GM21723 (cell line): Measurements from ENCODE around the gene ITK.
"Not testable (repeated sequence)": the region's sequence is repeated elsewhere in the genome, so short reads cannot be mapped to it uniquely, and the experiment has no call there.

ENCODE experiments used
- ATAC-seq: cut with Tn5 transposase; IDR thresholded peaks from one replicate; pipeline ENCODE4 v1.9.1; 2021; ENCODE audit warnings: mild to moderate bottlenecking, moderate library complexity; ENCODE audit not compliant: unreplicated experiment

The ITK gene

DNA sequence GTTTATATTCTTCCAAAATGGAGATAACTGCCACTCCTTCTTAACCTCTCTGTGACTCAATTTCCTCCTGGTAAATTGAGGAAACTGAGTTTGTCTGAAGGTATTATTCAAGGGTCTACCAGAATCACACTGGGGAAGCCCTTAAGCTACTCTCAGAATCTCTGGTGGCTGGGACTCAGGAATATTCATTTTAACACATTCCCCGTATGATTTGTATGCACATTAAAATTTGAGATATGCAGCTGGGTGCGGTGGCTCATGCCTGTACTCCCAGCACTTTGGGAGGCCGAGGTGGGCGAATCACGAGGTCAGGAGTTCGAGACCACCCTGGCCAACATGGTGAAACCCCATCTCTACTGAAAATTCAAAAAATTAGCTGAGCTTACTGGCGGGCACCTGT is 64.1 kb downstream of the ITK start:
- ATAC-seq: not testable (repeated sequence)

DNA sequence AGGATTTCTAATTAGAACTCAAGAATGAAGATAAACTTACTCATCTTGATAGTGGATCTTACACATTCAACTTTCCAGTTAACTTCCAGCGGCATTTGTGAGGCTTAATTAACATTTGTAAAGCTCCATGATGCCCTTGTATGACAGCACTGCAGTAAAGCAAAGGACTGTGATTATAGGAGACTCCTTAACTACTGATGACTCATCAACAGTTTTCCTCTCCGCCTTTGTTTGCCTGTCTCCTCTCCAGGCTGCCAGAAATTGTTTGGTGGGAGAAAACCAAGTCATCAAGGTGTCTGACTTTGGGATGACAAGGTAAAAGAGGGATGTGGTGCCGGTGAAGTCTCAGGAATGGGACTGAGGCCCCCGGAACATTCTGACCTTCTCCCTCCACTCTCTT is 64.8 kb downstream of the ITK start:
- no peak for ATAC-seq

DNA sequence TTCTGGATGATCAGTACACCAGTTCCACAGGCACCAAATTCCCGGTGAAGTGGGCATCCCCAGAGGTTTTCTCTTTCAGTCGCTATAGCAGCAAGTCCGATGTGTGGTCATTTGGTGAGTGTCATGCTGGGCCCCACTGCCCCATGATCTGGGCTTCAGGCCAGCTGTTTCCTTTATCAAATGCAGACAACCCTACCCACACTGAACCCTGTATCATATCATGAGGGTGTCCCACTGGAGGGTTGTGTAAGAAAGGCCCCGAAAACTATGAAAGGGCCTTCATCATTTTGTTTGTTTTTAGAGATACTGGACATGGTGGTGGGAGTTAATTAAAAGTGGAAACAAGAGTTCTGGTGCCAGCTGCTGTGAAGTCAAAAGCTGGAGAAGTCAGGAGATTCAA is 65.2 kb downstream of the ITK start:
- ATAC-seq: no peak

DNA sequence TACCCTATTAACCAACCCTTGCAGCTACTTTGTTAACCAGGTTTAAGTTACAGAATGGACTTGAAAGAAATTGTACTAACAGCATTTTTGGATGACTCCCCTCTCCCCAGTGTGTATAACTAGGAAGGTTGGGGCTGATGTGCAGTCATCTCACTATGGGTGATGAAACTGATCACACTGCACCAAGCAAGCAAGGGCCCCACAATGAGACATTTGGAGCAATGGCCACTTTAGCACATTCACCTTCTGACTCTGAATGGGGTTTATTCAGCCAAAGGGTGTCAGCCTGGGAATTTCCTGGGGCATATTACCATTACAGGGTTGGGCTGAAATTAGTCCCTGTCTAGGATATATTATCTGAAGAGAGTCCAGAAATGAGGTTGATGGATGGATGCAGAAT is 66.6 kb downstream of the ITK start:
- ATAC-seq: no peak

DNA sequence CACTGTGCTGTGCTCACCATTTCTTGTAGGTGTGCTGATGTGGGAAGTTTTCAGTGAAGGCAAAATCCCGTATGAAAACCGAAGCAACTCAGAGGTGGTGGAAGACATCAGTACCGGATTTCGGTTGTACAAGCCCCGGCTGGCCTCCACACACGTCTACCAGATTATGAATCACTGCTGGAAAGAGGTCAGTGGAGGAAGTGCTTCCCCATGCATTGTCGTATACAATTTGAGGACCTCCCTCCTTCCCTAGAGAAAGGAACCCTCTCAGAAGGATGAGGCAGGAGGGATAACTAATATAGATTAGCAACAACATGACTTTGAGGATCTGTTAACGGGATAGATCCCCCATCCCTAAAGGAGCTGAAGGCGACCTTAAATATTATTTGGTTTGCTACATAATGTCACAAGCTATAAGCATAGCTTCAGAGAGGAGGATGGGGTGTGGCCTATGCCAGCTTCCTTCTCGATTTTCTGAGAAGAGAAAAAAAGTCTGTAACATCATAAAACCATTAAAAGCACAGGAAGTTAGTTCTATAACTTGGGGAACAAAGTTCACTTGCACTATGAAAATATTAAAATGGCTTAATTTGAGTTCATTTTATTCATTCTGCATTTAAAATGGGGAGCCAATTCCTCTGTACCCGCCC is 68.3 kb downstream of the ITK start:
- no peak for ATAC-seq

DNA sequence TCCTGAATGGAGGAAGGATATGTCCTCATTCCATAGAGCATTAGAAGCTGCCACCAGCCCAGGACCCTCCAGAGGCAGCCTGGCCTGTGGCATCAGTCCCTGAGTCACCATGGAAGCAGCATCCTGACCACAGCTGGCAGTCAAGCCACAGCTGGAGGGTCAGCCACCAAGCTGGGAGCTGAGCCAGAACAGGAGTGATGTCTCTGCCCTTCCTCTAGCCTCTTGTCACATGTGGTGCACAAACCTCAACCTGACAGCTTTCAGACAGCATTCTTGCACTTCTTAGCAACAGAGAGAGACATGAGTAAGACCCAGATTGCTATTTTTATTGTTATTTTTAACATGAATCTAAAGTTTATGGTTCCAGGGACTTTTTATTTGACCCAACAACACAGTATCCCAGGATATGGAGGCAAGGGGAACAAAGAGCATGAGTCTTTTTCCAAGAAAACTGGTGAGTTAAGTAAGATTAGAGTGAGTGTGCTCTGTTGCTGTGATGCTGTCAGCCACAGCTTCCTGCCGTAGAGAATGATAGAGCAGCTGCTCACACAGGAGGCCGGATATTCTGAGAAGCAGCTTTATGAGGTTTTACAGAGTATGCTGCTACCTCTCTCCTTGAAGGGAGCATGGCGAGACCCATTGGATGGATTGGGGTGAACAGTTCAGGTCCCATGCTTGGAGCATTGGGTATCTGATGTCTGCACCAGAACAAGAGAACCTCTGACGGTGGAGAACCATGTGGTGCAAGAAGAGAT is 72.2 kb downstream of the ITK start:
- ATAC-seq: peak; percentile 96

DNA sequence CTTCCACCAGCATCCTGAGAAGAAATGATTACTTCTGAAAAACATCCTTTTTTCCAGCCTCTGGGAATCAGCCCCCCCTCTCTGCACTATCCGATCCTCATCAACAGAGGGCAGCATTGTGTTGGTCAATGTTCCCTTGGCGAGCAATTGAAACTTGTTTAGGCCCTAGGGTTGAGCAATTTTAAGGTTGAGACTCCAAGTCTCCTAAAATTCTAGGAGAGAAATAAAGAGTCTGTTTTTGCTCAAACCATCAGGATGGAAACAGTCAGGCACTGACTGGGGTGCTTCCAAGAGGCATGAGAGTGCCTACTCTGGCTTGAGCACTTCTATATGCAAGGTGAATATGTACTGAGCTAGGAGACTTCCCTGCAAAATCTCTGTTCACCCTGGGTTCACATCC is 72.9 kb downstream of the ITK start:
- peak; percentile 52 for ATAC-seq

DNA sequence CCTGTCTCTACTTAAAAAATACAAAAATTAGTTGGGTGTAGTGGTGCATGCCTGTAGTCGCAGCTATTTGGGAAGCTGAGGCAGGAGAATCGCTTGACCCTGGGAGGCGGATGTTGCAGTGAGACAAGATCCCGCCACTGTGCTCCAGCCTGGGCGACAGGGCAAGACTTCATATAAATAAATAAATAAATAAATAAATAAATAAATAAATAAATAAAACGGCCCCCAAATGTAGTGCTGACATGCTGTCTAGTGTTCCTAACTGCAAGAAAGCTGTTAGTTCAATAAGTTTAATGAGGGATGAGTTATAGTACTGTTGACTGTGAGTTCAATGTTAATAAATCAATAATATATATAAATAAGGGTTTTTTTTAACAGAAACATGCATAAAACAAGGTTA is 77.8 kb downstream of the ITK start:
- no peak for ATAC-seq

DNA sequence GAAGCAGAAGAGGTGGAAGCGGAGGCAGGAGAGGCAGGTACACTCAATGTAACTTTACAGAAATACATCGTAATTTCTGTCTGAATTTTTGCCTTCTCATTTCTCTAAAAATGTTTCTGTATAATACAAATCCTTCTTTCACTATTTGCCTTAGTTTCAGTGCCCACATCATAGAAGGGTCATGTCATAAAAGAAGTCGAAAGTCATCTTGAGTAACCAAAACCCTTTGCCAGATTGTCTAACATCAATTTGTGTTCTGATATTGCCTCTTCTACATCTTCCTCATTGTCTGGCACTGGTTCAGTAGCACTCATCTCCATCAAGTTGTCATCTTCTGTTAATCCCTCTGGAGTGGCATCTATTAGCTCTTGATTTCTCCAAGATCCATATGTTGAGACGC is 79.1 kb downstream of the ITK start:
- ATAC-seq: no peak

DNA sequence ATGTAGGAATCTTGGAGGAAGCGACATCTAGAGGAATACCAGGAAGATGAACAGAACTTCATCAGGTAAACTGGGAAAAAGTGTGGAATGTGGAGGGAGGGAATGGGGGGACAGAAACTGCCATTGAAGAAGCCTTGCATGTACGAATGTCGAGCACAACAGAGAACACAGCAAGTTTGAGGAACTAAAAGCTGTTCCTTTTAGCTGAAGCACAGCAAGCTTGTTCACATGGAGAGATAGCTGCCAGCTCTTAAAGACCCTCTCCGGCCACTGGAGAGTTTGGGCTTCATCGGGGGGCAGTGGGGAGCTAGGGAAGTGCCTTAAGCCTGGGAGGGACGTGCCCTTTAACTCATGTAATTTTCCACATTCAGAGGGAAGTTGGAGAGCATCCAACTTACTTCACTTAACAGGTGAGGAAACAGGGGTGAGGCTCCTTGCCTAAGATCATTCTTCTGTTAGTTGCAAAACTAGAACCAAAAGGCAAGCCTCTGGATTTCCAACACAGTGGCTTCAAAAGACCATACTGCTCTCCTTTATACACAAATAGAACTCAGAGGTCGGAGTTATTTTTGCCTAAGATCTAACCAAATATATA is 83.0 kb downstream of the ITK start:
- ATAC-seq: no peak

DNA sequence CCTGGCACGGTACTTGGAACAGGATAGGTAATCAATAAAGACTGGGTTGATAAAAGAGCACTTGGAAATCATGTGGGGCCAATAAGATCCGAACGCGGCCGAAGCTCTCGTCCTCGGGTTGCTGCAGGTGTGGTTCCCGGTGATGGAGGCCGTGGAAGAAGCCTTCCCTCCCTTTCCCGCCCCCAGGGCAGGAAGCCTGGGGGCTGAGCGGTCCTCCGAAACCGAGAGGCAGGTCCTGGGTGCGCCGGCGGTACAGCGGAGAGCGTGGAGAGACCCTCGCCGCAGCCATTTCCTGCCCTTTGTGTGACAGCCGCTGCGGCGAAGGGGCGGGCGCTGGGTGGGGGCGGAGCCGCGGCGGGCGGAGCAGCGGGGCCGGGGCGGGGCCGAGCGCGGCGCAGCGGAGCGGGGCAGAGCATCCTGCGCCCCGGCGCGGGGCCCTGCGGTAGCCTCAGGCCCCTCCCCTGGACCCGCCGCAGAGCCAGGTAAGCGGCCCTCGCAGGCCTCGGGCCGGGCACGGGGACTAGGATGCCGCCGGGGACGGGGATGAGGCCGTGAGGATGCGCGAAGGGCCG is 85.2 kb downstream of the ITK start, which contains the start of gene CYFIP2:
Gene CYFIP2, plus strand, starts transcription at position 410 of the 572 bp plus-strand sequence. CDS start 19,239 bp downstream, outside the sequence.
- peak; percentile 83 for ATAC-seq

DNA sequence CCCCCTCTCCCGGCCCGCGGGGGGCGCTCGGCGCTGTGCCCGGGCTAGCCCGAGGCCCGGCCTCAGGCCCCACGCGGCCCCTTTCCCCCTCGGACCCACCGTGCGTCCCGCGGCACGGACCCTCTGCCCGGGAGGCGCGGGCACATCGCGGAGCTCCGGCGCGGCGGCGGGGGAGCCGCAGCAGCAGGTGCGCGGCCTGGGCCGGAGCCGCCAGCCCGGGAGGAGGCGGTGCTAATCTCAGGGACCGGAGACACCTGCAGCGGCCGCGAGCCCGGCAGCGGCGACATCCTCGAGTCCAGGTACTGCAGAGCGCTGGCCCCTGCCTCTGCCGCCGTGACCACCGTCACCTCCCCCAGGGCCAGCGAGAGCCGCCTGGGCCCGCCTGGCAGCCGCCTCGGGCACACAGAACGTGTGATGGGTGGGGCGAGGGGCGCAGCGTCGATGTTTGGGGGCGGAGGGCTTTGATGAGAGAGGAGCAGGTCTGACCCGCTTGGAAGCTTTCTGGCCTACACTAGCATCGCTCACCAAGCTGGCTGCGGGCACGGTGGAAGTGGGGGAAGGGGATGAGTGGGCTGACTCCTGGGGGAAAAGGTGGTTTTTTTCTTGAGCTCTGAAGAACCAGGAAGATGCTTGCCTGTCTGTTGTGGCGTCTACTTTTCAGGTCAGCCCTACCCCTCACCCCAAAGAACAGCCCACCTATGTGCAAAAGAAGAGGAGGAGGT is 85.8 kb downstream of the ITK start:
- ATAC-seq: peak; percentile 52

DNA sequence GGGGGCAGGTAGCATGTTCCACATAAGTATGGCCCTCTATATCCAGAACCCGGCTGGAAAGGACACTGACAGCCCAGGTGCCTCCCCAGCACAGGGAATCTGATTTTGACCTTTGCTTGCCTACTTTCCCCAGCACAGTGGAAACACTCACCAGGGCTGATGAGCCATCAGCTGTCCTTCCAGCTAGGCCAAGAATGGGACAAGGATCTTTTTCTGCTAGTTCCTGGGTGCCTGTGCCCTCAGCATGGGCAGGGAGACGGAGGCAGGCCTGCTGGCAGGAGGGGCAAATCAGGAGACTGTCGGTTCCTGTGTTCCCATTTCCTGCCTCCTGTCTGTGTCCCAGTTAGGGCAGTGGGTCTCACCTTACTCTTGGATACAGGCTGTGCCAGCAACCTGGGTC is 86.4 kb downstream of the ITK start:
- no peak for ATAC-seq

DNA sequence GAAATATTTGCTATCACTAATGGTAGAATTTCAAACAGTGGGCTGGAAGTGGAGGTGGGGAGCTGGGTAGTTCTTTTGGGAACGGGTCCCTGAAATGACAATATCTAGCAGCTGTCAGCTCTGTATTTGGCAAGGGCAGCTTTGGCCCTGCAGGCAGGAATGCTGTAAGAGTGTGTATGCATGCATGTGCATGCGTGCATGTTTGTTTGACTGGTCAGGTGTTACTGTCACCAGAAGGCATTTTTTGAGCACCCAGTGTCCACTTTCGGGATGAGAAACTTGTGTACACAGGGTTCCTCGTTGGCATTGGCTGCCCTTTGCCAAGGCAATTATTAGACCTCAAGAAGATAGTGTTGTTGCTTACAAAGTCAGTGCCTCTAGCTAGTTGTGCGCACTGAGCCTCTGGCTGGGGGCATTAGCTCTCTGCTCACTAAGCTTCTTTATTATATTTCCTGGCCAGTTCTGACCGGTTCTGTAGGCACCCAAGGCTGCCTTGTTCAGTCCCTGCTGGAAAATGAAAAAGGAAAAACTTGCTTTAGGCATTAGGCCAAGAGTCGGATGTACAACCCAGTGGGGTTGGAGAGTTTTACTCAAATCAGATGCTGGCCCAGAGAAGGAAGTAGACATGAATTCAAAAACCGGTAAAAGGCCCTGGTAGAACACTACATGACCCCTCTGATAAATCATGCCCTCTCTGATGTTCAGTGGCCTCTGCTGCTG is 87.3 kb downstream of the ITK start:
- no peak for ATAC-seq

DNA sequence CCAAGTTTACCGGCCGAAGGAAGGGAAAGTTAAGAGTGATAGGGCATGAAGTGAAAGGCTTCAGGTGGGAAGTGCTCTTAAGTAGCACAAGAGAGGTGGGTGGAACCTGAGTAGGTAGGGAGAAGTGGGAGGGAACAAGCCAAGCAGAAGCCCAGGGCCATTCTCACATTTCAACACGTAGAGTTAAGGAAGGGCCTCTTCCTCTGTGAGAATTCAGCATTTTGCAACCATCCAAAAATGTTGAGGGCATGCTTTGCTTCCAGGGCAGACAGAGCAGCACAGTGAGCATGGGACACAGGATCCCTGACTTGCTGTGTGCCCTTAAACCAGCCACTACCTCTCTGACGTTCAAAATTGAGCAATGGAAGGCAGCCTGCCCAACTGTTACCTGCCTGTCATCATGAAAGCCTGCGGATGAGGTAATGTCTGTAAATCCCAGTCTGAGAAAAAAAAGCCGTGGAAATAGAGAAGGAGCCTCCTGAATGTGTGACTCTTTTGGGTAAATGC is 88.6 kb downstream of the ITK start:
- ATAC-seq: no peak

DNA sequence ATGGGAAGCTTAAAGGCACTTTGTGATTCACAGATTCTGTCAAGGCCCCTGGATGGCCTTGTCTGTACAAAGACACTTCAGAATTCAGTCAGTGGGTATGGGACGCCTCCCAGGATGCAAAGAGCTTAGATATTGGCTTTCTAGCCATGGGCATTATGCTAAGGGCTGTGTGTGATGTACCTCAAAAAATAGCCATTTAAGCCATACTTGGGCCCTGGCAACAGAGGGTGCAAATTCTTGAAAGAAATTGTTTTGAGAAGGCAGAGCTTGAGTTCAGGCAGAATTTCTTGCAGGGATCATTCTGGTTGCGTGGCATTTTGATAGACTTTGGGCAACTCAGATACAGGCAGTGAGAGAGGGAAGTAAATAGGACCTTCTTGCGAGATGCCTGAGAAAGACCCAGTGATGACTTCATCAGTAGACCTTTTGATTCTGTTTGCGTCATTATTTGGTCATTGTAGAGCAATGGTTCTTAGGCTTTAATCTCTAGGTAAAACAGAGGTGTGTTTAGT is 89.2 kb downstream of the ITK start:
- no peak for ATAC-seq

DNA sequence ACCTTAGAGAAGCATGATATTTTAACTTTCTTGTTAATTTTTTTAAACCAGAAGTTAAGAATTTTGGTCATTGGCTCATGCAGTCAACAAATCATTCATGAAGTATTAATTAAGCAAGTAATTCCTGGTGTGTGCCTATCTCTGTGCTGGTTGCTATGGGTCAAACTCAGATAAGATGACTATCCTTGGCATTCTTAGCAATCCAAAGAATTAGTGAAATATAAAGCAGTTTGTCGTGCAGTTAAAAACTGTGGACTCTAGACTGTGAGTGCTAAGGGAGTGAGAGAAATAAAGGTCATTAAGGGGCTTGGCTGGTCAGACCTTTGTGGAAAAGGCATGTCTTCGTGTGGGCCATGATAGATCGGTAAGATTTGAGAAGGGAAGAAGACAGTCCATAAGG is 90.1 kb downstream of the ITK start:
- ATAC-seq: no peak

DNA sequence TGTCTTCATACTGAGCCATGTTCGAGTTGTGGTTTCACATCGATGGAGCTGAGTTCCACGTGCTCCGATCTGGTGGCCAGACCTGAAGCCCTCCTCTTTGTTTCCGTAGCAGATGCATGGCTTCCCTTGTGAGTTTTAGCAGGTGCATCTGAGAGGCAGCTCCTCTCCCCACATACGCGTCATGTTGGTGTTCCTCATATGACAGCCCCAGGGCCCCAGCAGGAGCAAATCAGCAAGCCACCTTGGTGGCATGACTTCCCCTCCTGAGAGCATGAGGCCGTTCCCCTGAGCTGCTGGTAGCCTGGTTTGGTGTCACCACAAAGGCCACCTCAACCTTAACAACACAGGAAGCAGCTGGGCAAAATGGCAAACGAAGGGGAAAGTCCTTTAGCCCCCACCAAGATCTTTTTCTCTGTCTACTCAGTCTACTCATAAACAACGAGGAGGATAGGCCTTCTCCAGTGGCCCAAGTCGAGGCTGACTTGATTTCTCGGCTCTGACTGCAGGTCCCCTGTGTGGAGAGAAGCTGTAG is 91.2 kb downstream of the ITK start:
- peak; percentile 82 for ATAC-seq

DNA sequence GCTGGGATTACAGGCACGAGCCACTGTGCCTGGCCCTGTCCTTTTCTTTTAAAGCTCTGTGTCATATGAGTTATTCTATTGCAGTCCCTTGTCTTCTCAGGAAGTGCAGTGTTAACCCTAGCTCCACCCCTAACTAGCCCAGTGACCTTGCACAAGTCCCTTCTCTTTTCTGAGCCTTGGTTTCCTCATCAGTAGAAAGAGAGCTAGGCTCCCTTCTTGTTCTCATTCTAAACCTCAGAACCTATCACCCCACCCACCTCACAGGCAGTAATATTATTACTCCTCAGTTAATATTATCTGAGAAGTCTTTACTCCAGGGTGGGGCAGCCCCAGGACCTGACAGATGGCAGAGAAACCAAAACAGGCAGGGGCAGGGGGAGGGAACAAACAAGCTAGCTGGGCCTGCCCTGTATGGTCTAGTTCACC is 92.5 kb downstream of the ITK start:
- peak; percentile 59 for ATAC-seq

DNA sequence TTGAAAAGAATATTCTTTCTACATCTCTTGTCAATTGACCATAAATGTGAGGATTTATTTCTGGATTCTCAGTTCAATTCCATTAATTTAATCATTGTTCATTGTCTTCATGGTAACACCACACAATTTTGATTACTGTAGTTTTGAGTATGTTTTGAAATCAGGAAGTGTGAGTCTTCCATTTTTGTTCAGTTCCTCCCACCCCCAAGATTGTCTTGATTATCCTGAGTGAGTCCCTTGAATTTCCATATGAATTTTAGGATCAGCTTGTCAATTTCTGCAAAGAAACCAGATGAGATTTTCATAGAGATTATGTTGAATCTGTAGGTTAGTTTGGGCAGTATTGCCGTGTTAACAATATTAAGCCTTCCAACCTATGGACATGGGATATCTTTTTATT is 94.8 kb downstream of the ITK start:
- no peak for ATAC-seq
